ENCODE data around the gene CDK2AP2. TPM values are rescaled to one million over a fixed set of nuclear protein-coding genes. Genes with fewer than 3 reads are reported as not detected.

Gene CDK2AP2
- total RNA-seq, 1 donor from 2014 or later: 79.7 TPM

GRCh38 chr11:67463680-67464410 is 44.1 kb downstream of the CDK2AP2 start:
- ATAC-seq (peak; percentile 39 to 75), DNase-seq (peak; percentile 88)
- intact Hi-C loops (cut with DNase I): no loop called here
- no peak for TF ChIP-seq CTCF (IDR thresholded peaks at IDR 0.05)
- H3K27ac ChIP-seq: peak overlapping the region; percentile 93
- H3K9me3 ChIP-seq: no peaks in the 10 kb centered on the region
- H3K4me3 ChIP-seq: peak overlapping the region; percentile 67
- peaks cover 42% of the 10 kb centered on the region for H3K4me1 ChIP-seq
- H3K36me3 ChIP-seq: peaks cover 6% of the 10 kb centered on the region
- no peaks in the 10 kb centered on the region for H3K27me3 ChIP-seq (ENCODE audit: low read depth)

GRCh38 chr11:67463186-67463585 is 44.8 kb downstream of the CDK2AP2 start:
- Histone ChIP-seq H3K36me3 (peaks cover 6% of the 10 kb centered on the region), H3K4me3 (no peak overlapping the region), H3K27me3 (ENCODE audit: low read depth) (no peaks in the 10 kb centered on the region), H3K27ac (peak overlapping the region; percentile 93), H3K9me3 (no peaks in the 10 kb centered on the region), H3K4me1 (peaks cover 38% of the 10 kb centered on the region)
- no peak for DNase-seq
- ATAC-seq: no peak
- TF ChIP-seq CTCF (IDR thresholded peaks at IDR 0.05): no peak
- intact Hi-C loops (cut with DNase I): no loop called here

- intact Hi-C loops (cut with DNase I): no loop called here
- no peak overlapping the region for H3K4me3 ChIP-seq
- DNase-seq: no peak
- no peak for ATAC-seq
- H3K9me3 ChIP-seq: no peaks in the 10 kb centered on the region
- no peak for TF ChIP-seq CTCF (IDR thresholded peaks at IDR 0.05)
- H3K36me3 ChIP-seq: no peaks in the 10 kb centered on the region
- H3K4me1 ChIP-seq: no peaks in the 10 kb centered on the region
- H3K27me3 ChIP-seq (ENCODE audit: low read depth): no peaks in the 10 kb centered on the region
- H3K27ac ChIP-seq: no peak overlapping the region
Measured at GRCh38 chr11:67458266-67458665, 49.7 kb downstream of the CDK2AP2 start.

GRCh38 chr11:67457453-67457852 is 50.5 kb downstream of the CDK2AP2 start:
- no peaks in the 10 kb centered on the region for H3K36me3 ChIP-seq
- no peak for TF ChIP-seq CTCF (IDR thresholded peaks at IDR 0.05)
- ATAC-seq: no peak

More at GRCh38 chr11:67457453-67457852, 50.5 kb downstream of the CDK2AP2 start:
- Histone ChIP-seq H3K27me3 (ENCODE audit: low read depth) (no peaks in the 10 kb centered on the region), H3K4me1 (peaks cover 3% of the 10 kb centered on the region), H3K4me3 (no peak overlapping the region), H3K9me3 (no peaks in the 10 kb centered on the region), H3K27ac (no peak overlapping the region)
- intact Hi-C loops (cut with DNase I): no loop called here
- no peak for DNase-seq

Small RNAs within 50 kb of the gene (microRNA-seq; reads per million reads assigned to microRNA genes)
- gene MIR6752 (ENCODE audit: borderline number of aligned reads): not detected

Other genes starting within 250 kb of the CDK2AP2 start
- gene GRK2, start 241.7 kb downstream of the CDK2AP2 start, total RNA-seq: 101 TPM
- gene ANKRD13D, start 218.9 kb downstream of the CDK2AP2 start, total RNA-seq: 66.9 TPM
- gene SSH3, start 204.6 kb downstream of the CDK2AP2 start, total RNA-seq: 37.7 TPM
- 86.6 TPM for gene POLD4, start 154.6 kb downstream of the CDK2AP2 start, total RNA-seq
- 3.7 TPM for gene CLCF1, start 134.6 kb downstream of the CDK2AP2 start, total RNA-seq
- 28.9 TPM for gene RAD9A, start 116.2 kb downstream of the CDK2AP2 start, total RNA-seq
- 144 TPM for gene PPP1CA, start 106.3 kb downstream of the CDK2AP2 start, total RNA-seq
- gene TBC1D10C, start 104.1 kb downstream of the CDK2AP2 start, total RNA-seq: 45.3 TPM
- gene CARNS1, start 92.5 kb downstream of the CDK2AP2 start, total RNA-seq: 0.71 TPM
- 42.1 TPM for gene RPS6KB2, start 79.7 kb downstream of the CDK2AP2 start, total RNA-seq
- gene PTPRCAP, start 70.5 kb downstream of the CDK2AP2 start, total RNA-seq: 15.7 TPM
- gene CORO1B, start 64.7 kb downstream of the CDK2AP2 start, total RNA-seq: 150 TPM
- gene GPR152, start 55.4 kb downstream of the CDK2AP2 start, total RNA-seq: not detected
- 4.0 TPM for gene CABP4, start 52.8 kb downstream of the CDK2AP2 start, total RNA-seq
- 49.1 TPM for gene TMEM134, start 38.9 kb downstream of the CDK2AP2 start, total RNA-seq
- 85.2 TPM for gene AIP, start 25.1 kb downstream of the CDK2AP2 start, total RNA-seq
- gene PITPNM1, start 2.8 kb downstream of the CDK2AP2 start, total RNA-seq: 54.1 TPM
- not detected for gene CABP2, start 15.3 kb upstream of the CDK2AP2 start, total RNA-seq
- gene GSTP1, start 75.7 kb upstream of the CDK2AP2 start, total RNA-seq: 677 TPM
- gene NDUFV1, start 98.8 kb upstream of the CDK2AP2 start, total RNA-seq: 143 TPM
- gene NUDT8, start 121.8 kb upstream of the CDK2AP2 start, total RNA-seq: 8.8 TPM
- gene TBX10, start 131.6 kb upstream of the CDK2AP2 start, total RNA-seq: not detected
- not detected for gene ACY3, start 142.6 kb upstream of the CDK2AP2 start, total RNA-seq
- 0.65 TPM for gene ALDH3B2, start 166.5 kb upstream of the CDK2AP2 start, total RNA-seq